ENCODE data around the gene LARP4B. TPM values are rescaled to one million over a fixed set of nuclear protein-coding genes. Genes with fewer than 3 reads are reported as not detected.

Gene LARP4B
- total RNA-seq, 3 donors from 2014 or later = 97.5 to 155 (median 116) TPM

- Histone ChIP-seq H3K9me3 (no peaks in the 10 kb centered on the region), H3K4me1 (ENCODE audit: low read depth) (no peaks in the 10 kb centered on the region), H3K4me3 (no peak overlapping the region), H3K36me3 (ENCODE audit: low read depth) (no peaks in the 10 kb centered on the region)
- ATAC-seq (no peak), DNase-seq (no peak)
- TF ChIP-seq CTCF (IDR thresholded peaks at IDR 0.05) = no peak
- intact Hi-C loops (cut with DNase I, micrococcal nuclease) = no loop called here
Measured at GRCh38 chr10:777913-778479, 153.5 kb downstream of the LARP4B start.

GRCh38 chr10:776772-777171 is 154.7 kb downstream of the LARP4B start:
- ATAC-seq = no peak
- no peaks in the 10 kb centered on the region for H3K9me3 ChIP-seq

GRCh38 chr10:775245-776075 is 156.0 kb downstream of the LARP4B start:
- intact Hi-C loops (cut with DNase I, micrococcal nuclease) = no loop called here
- Histone ChIP-seq H3K4me3 (no peak overlapping the region), H3K4me1 (ENCODE audit: low read depth) (no peaks in the 10 kb centered on the region), H3K36me3 (ENCODE audit: low read depth) (no peaks in the 10 kb centered on the region), H3K9me3 (no peaks in the 10 kb centered on the region)
- ATAC-seq (no peak), DNase-seq (no peak)
- no peak for TF ChIP-seq CTCF (IDR thresholded peaks at IDR 0.05)

More at GRCh38 chr10:776772-777171, 154.7 kb downstream of the LARP4B start:
- Histone ChIP-seq H3K36me3 (ENCODE audit: low read depth) (no peaks in the 10 kb centered on the region), H3K4me1 (ENCODE audit: low read depth) (no peaks in the 10 kb centered on the region), H3K4me3 (no peak overlapping the region)
- no peak for DNase-seq
- intact Hi-C loops (cut with DNase I, micrococcal nuclease) = no loop called here
- no peak for TF ChIP-seq CTCF (IDR thresholded peaks at IDR 0.05)

- no peak for DNase-seq
- intact Hi-C loops (cut with DNase I, micrococcal nuclease) = no loop called here
- no peak for TF ChIP-seq CTCF (IDR thresholded peaks at IDR 0.05)
Measured at GRCh38 chr10:774661-775244, 156.8 kb downstream of the LARP4B start.

GRCh38 chr10:774223-774622 is 157.3 kb downstream of the LARP4B start:
- Histone ChIP-seq H3K9me3 (no peaks in the 10 kb centered on the region), H3K4me3 (no peak overlapping the region), H3K4me1 (ENCODE audit: low read depth) (no peaks in the 10 kb centered on the region), H3K36me3 (ENCODE audit: low read depth) (no peaks in the 10 kb centered on the region)
- DNase-seq (no peak), ATAC-seq (no peak)
- intact Hi-C loops (cut with DNase I, micrococcal nuclease) = no loop called here
- TF ChIP-seq CTCF (IDR thresholded peaks at IDR 0.05) = no peak

More at GRCh38 chr10:774661-775244, 156.8 kb downstream of the LARP4B start:
- no peaks in the 10 kb centered on the region for H3K4me1 ChIP-seq (ENCODE audit: low read depth)
- ATAC-seq = no peak
- no peaks in the 10 kb centered on the region for H3K36me3 ChIP-seq (ENCODE audit: low read depth)
- H3K9me3 ChIP-seq = no peaks in the 10 kb centered on the region
- H3K4me3 ChIP-seq = no peak overlapping the region
